B cell (primary cell): Measurements from ENCODE around the gene SCFD1. TPM values are rescaled to one million over a fixed set of nuclear protein-coding genes. Genes with fewer than 3 reads are reported as not detected.

ENCODE experiments used
- ATAC-seq: fragments of 200-7000 bp; cut with Tn5 transposase; one replicate; pipeline ENCODE4 v1.10.0; 2021; ENCODE audit warnings: low read depth, mild to moderate bottlenecking, moderate number of reproducible peaks, moderate library complexity
- CTCF ChIA-PET: fragments of 350-600 bp; sonication (Branson Sonifier 250); formaldehyde crosslinking; loops from one replicate; lab custom pipeline; 2021; ENCODE audit warnings: antibody characterized with exemption, inconsistent platforms; lab: Charles Lee
- POLR2A ChIA-PET: fragments of 350-600 bp; sonication (Branson Sonifier 250); formaldehyde crosslinking; loops from one replicate; lab custom pipeline; 2021; ENCODE audit warnings: antibody characterized with exemption; lab: Charles Lee
- DNase-seq: peaks from one replicate; pipeline ENCODE4 v3.0.0; 2013
- H2AFZ ChIP-seq: 2 replicates; pipeline ENCODE4 v1.6.1; 2012; ENCODE audit warnings: mild to moderate bottlenecking, low read depth, low read length; ENCODE audit not compliant: insufficient read depth, poor library complexity, severe bottlenecking
- H3K27ac ChIP-seq, 2 donors: 1 replicate in 1 of 2; 2 replicates in 1 of 2; pipeline ENCODE4 v1.5.1; 2012 to 2013; ENCODE audit warnings: low read length in 2 of 2, mild to moderate bottlenecking in 2 of 2, moderate library complexity in 1 of 2
- H3K27me3 ChIP-seq, 4 experiments: fragments of 200-600 bp in 1 of 4; sonication (generic) in 1 of 4; replicated peaks in 1 of 4; 1 replicate in 2 of 4; 2 replicates in 2 of 4; pipeline versions ENCODE4 v1.6.1 to v1.7.0; 2013 to 2016; ENCODE audit warnings: low read length in 3 of 4, mild to moderate bottlenecking in 2 of 4, mixed read lengths in 1 of 4, moderate library complexity in 1 of 4; ENCODE audit not compliant: insufficient read depth in 4 of 4, control insufficient read depth in 3 of 4; ENCODE audit errors: control extremely low read depth in 1 of 4
- H3K36me3 ChIP-seq, 2 experiments: replicated peaks in 1 of 2; 1 replicate in 1 of 2; 2 replicates in 1 of 2; pipeline versions ENCODE4 v1.6.1 to v1.7.1; 2013; ENCODE audit warnings: low read length in 1 of 2; ENCODE audit not compliant: insufficient read depth in 2 of 2, control insufficient read depth in 1 of 2; ENCODE audit errors: control extremely low read depth in 1 of 2, extremely low read depth in 1 of 2
- H3K4me1 ChIP-seq, 2 donors: fragments of 200-600 bp in 1 of 2; sonication (generic) in 1 of 2; 1 replicate in 1 of 2; 2 replicates in 1 of 2; pipeline versions ENCODE4 v1.5.1 to v1.6.1; 2013 to 2017; ENCODE audit warnings: low read length in 2 of 2; ENCODE audit not compliant: control insufficient read depth in 2 of 2, insufficient read depth in 2 of 2
- H3K4me2 ChIP-seq: replicated peaks from 2 replicates; pipeline ENCODE3; 2012; ENCODE audit warnings: mild to moderate bottlenecking, low read depth, low read length; ENCODE audit not compliant: poor library complexity, severe bottlenecking
- H3K4me3 ChIP-seq, 5 experiments: fragments of 200-600 bp in 1 of 5; sonication (generic) in 1 of 5; 1 replicate in 3 of 5; 2 replicates in 2 of 5; pipeline versions ENCODE4 v1.5.1 to v1.7.0; 2011 to 2016; ENCODE audit warnings: low read length in 4 of 5, mild to moderate bottlenecking in 4 of 5, low read depth in 2 of 5, control low read depth in 1 of 5, moderate library complexity in 1 of 5; ENCODE audit not compliant: insufficient read depth in 1 of 5; ENCODE audit errors: control extremely low read depth in 1 of 5, extremely low read depth in 1 of 5
- H3K79me2 ChIP-seq: fragments of 200-600 bp; sonication (generic); one replicate; pipeline ENCODE4 v1.6.0; 2016; ENCODE audit warnings: low read length; ENCODE audit not compliant: control insufficient read depth, insufficient read depth
- H3K9ac ChIP-seq: fragments of 200-600 bp; sonication (generic); 2 replicates; pipeline ENCODE4 v1.6.1; 2017; ENCODE audit warnings: mild to moderate bottlenecking, low read length, moderate library complexity
- H3K9me3 ChIP-seq, 3 donors: one replicate each; pipeline versions ENCODE4 v1.6.1 to v1.7.1; 2013; ENCODE audit warnings: low read length in 2 of 3; ENCODE audit not compliant: control insufficient read depth in 2 of 3, insufficient read depth in 1 of 3; ENCODE audit errors: control extremely low read depth in 1 of 3
- H4K20me1 ChIP-seq: 2 replicates; pipeline ENCODE4 v1.6.0; 2012; ENCODE audit warnings: mild to moderate bottlenecking, low read length; ENCODE audit not compliant: insufficient read depth, control insufficient read depth, poor library complexity, severe bottlenecking
- H3K27ac Mint-ChIP-seq: one replicate; pipeline ENCODE4 v1.8.0; 2021; ENCODE audit warnings: mixed read lengths
- H3K27me3 Mint-ChIP-seq: one replicate; pipeline ENCODE4 v1.8.0; 2021; ENCODE audit warnings: mixed read lengths
- H3K4me1 Mint-ChIP-seq: one replicate; pipeline ENCODE4 v1.8.0; 2021; ENCODE audit warnings: mixed read lengths
- H3K4me3 Mint-ChIP-seq: one replicate; pipeline ENCODE4 v1.8.0; 2021; ENCODE audit warnings: mixed read lengths
- H3K9me3 Mint-ChIP-seq: one replicate; pipeline ENCODE4 v1.8.0; 2022; ENCODE audit warnings: mixed read lengths; ENCODE audit not compliant: insufficient read depth
- CTCF ChIP-seq: fragments of 200-600 bp; IDR thresholded peaks from one replicate; pipeline ENCODE4 v1.8.0; 2022; ENCODE audit warnings: antibody characterized with exemption, mild to moderate bottlenecking
- EZH2 ChIP-seq: IDR thresholded peaks from 2 replicates; pipeline ENCODE4 v1.6.1; 2012; ENCODE audit warnings: borderline replicate concordance, low read depth, mild to moderate bottlenecking, moderate library complexity, low read length; ENCODE audit not compliant: insufficient read depth, poor library complexity, severe bottlenecking
- WGBS: methylation state at CpG from one replicate; pipeline ENCODE4 v1.1.5; 2013; ENCODE audit warnings: missing lambda C conversion rate; ENCODE audit not compliant: insufficient coverage; 5-methylcytosine and 5-hydroxymethylcytosine counted together
- intact Hi-C: fragments of 100-400 bp; cut with micrococcal nuclease; formaldehyde crosslinking; loops from one replicate; pipeline ENCODE4 v1.10.0; 2022
- polyA plus RNA-seq: library from polyadenylated mRNA; depleted of rRNA; stranded (reverse); fragments of >200 nt; gene quantifications from 2 replicates; pipeline ENCODE4 v1.2.3, GENCODE V29; 2012
- total RNA-seq, 2 donors: library from RNA; stranded (reverse); fragments of 120-200 nt in 1 of 2; gene quantifications; 1 replicate in 1 of 2; 2 replicates in 1 of 2; pipeline versions ENCODE4 v1.2.3 to v1.2.4, GENCODE V29; 2013 to 2022

SCFD1 gene
- total and polyA plus RNA-seq, 2 donors (not counting 1 experiment from before 2014, with no cell fraction given), result 23.1 to 73.0 TPM

GRCh38 chr14:30655658-30656057 lies 33.5 kb downstream of the SCFD1 start:
- H3K4me1 Mint-ChIP-seq, result no peaks in the 10 kb centered on the region
- H4K20me1 ChIP-seq, result no peaks in the 10 kb centered on the region
- no peaks in the 10 kb centered on the region for H3K9me3 Mint-ChIP-seq
- 88% methylated on average over 2 of the region's 3 CpGs for WGBS
- CTCF ChIA-PET, result interaction anchor here (0.6 to 2.7 kb wide), 4 partner anchors 23 to 699 kb away, joined by 3 to 9 read pairs (median 4); no protein-coding TSS in a partner anchor
- no peaks in the 10 kb centered on the region for H3K27me3 Mint-ChIP-seq
- ATAC-seq (no peak), DNase-seq (no peak)
- H3K27ac ChIP-seq, result no peak overlapping the region
- H3K36me3 ChIP-seq, result peaks cover 6 to 47% of the 10 kb centered on the region in 2 experiments
- no peak overlapping the region for H3K4me2 ChIP-seq
- no peaks in the 10 kb centered on the region for H3K27me3 ChIP-seq
- H3K9me3 ChIP-seq, result no peaks in the 10 kb centered on the region
- H3K9ac ChIP-seq, result no peak overlapping the region
- no peak overlapping the region for H3K4me3 ChIP-seq
- TF ChIP-seq EZH2, result no peak
- no peak for TF ChIP-seq CTCF
- POLR2A ChIA-PET, result no interaction called here
- intact Hi-C loops, result loop anchor here (1.0 kb wide), 2 partner anchors 251 to 701 kb away; no protein-coding TSS in a partner anchor
- no peak overlapping the region for H3K27ac Mint-ChIP-seq
- H3K79me2 ChIP-seq, result no peaks in the 10 kb centered on the region
- no peak overlapping the region for H3K4me3 Mint-ChIP-seq
- H3K4me1 ChIP-seq, result no peaks in the 10 kb centered on the region
- no peak overlapping the region for H2AFZ ChIP-seq

GRCh38 chr14:30656190-30656632 lies 34.1 kb downstream of the SCFD1 start:
- TF ChIP-seq CTCF (peak; percentile 81), EZH2 (no peak)
- Histone ChIP-seq H3K79me2 (no peaks in the 10 kb centered on the region), H3K9ac (no peak overlapping the region), H3K4me3 (no peak overlapping the region), H3K27ac (no peak overlapping the region), H4K20me1 (no peaks in the 10 kb centered on the region), H3K27me3 (no peaks in the 10 kb centered on the region), H3K36me3 (peaks cover 6 to 48% of the 10 kb centered on the region in 2 experiments), H3K4me2 (no peak overlapping the region), H2AFZ (no peak overlapping the region), H3K9me3 (no peaks in the 10 kb centered on the region), H3K4me1 (no peaks in the 10 kb centered on the region)
- H3K4me1 Mint-ChIP-seq, result no peaks in the 10 kb centered on the region
- peak; percentile 60 for DNase-seq
- 73% methylated on average over 8 of the region's 8 CpGs for WGBS
- peak; percentile 41 for ATAC-seq
- H3K27ac Mint-ChIP-seq, result no peak overlapping the region
- no peak overlapping the region for H3K4me3 Mint-ChIP-seq
- intact Hi-C loops, result loop anchor here (1.0 kb wide), 2 partner anchors 250 to 700 kb away; no protein-coding TSS in a partner anchor
- H3K9me3 Mint-ChIP-seq, result no peaks in the 10 kb centered on the region
- CTCF ChIA-PET, result interaction anchor here (0.7 to 2.7 kb wide), 6 partner anchors 10 to 702 kb away, joined by 3 to 9 read pairs (median 4); no protein-coding TSS in a partner anchor
- H3K27me3 Mint-ChIP-seq, result no peaks in the 10 kb centered on the region
- POLR2A ChIA-PET, result no interaction called here
